Sigmoid colon (tissue), 4 donors: ENCODE measurements around the gene CD27.

Source experiments
- CTCF ChIP-seq, 4 experiments: fragments of 450-650 bp in 3 of 4; fragments of 200-600 bp in 1 of 4; IDR thresholded peaks; one replicate each; pipeline ENCODE4 v1.5.1; 2016 to 2019; ENCODE audit warnings: antibody characterized with exemption in 4 of 4, mild to moderate bottlenecking in 3 of 4, moderate library complexity in 2 of 4
- EP300 ChIP-seq, 4 donors: sonication (generic); formaldehyde crosslinking; IDR thresholded peaks; one replicate each; pipeline ENCODE4 v1.6.1; 2017; ENCODE audit warnings: antibody characterized with exemption in 4 of 4
- POLR2A ChIP-seq, 2 donors: fragments of 450-650 bp; IDR thresholded peaks; one replicate each; pipeline ENCODE4 v1.6.1; 2016; ENCODE audit warnings: antibody characterized with exemption in 2 of 2, mild to moderate bottlenecking in 2 of 2, moderate library complexity in 2 of 2
- POLR2AphosphoS5 ChIP-seq, 4 donors: sonication (generic); formaldehyde crosslinking; IDR thresholded peaks; one replicate each; pipeline ENCODE4 v1.6.1; 2017; ENCODE audit warnings: antibody characterized with exemption in 4 of 4

- TF ChIP-seq CTCF (IDR thresholded peaks at IDR 0.05) (no peak), POLR2A (IDR thresholded peaks at IDR 0.05) (no peak), EP300 (IDR thresholded peaks at IDR 0.05) (no peak), POLR2AphosphoS5 (IDR thresholded peaks at IDR 0.05) (no peak)
Observed at GRCh38 chr12:6444031-6444430, 724 bp upstream of the CD27 start.
